Stomach (tissue), 9 donors: ENCODE data around the gene HELZ2. TPM values are rescaled to one million over a fixed set of nuclear protein-coding genes. Genes with fewer than 3 reads are reported as not detected.

Experiments
- DNase-seq, 2 donors: peaks; one replicate each; pipeline versions ENCODE4 v3.0.0 to v3.0.0-alpha.2; 2013 to 2019
- H3K27ac ChIP-seq, 5 donors: fragments of 200-600 bp in 4 of 5; sonication (generic) in 4 of 5; one replicate each; pipeline ENCODE4 v1.5.1; 2013 to 2019; ENCODE audit warnings: mild to moderate bottlenecking in 1 of 5, moderate library complexity in 1 of 5
- H3K27me3 ChIP-seq, 3 donors: fragments of 200-600 bp; sonication (generic); one replicate each; pipeline ENCODE4 v1.5.1; 2017 to 2019; ENCODE audit warnings: mixed run types in 1 of 3
- H3K36me3 ChIP-seq, 4 donors: fragments of 200-600 bp; sonication (generic); 1 replicate in 3 of 4; 2 replicates in 1 of 4; pipeline ENCODE4 v1.5.1; 2016 to 2019
- H3K4me1 ChIP-seq, 4 donors: fragments of 200-600 bp; sonication (generic); one replicate each; pipeline ENCODE4 v1.5.1; 2016 to 2019
- H3K4me3 ChIP-seq, 4 donors: fragments of 200-600 bp; sonication (generic) in 3 of 4; one replicate each; pipeline ENCODE4 v1.5.1; 2016 to 2019; ENCODE audit warnings: mild to moderate bottlenecking in 1 of 4
- H3K9me3 ChIP-seq, 4 donors: fragments of 200-600 bp; sonication (generic); one replicate each; pipeline ENCODE4 v1.5.1; 2016 to 2019
- EP300 ChIP-seq: sonication (generic); formaldehyde crosslinking; IDR thresholded peaks from one replicate; pipeline ENCODE4 v1.6.1; 2017; ENCODE audit warnings: antibody characterized with exemption
- POLR2A ChIP-seq, 4 donors: fragments of 450-650 bp; IDR thresholded peaks; one replicate each; pipeline ENCODE4 v1.6.1; 2016; ENCODE audit warnings: antibody characterized with exemption in 4 of 4, control low read depth in 2 of 4, mild to moderate bottlenecking in 1 of 4, moderate library complexity in 1 of 4
- POLR2AphosphoS5 ChIP-seq, 3 donors: sonication (generic); formaldehyde crosslinking; IDR thresholded peaks; one replicate each; pipeline ENCODE4 v1.6.1; 2016; ENCODE audit warnings: antibody characterized with exemption in 3 of 3
- WGBS, 5 donors: extraction: QIAGEN DNeasy Blood & Tissue Kit in 3 of 5; methylation state at CpG; one replicate each; pipeline versions ENCODE4 v1.1.5 to v1.1.7; 2013 to 2018; 5-methylcytosine and 5-hydroxymethylcytosine counted together
- intact Hi-C: fragments of 100-400 bp; cut with DNase I; formaldehyde crosslinking; loops from one replicate; pipeline ENCODE4 v1.15.1; 2023; ENCODE audit warnings: low total_unique reads
- polyA plus RNA-seq, 3 donors: library from polyadenylated mRNA; stranded (reverse); fragments of 200-250 nt; gene quantifications; one replicate each; pipeline ENCODE4 v1.2.3, GENCODE V29; 2013
- total RNA-seq, 5 donors: library from RNA; depleted of rRNA; stranded (reverse); fragments of >200 nt; gene quantifications; one replicate each; pipeline versions ENCODE4 v1.1.0 to v1.2.3, GENCODE V29; 2014 to 2016
- TF ChIP-seq, protein P1 (sequence below), 7 experiments: fragments of 450-650 bp in 4 of 7; fragments of 200-600 bp in 3 of 7; sonication (generic) in 3 of 7; IDR thresholded peaks; one replicate each; pipeline ENCODE4 v1.5.1; 2016 to 2019; ENCODE audit warnings: antibody characterized with exemption in 7 of 7, control low read depth in 2 of 7, mild to moderate bottlenecking in 1 of 7
- donor health status: healthy with polysubstance abuse.
- donor health status: Bipolar disorder and iron deficiency.
- donor health status: healthy.

Gene HELZ2
- total and polyA plus RNA-seq, 8 donors: 4.4 to 95.5 (median 30.1) TPM

- no peak overlapping the region for H3K27ac ChIP-seq
- TF ChIP-seq, protein P1, sequence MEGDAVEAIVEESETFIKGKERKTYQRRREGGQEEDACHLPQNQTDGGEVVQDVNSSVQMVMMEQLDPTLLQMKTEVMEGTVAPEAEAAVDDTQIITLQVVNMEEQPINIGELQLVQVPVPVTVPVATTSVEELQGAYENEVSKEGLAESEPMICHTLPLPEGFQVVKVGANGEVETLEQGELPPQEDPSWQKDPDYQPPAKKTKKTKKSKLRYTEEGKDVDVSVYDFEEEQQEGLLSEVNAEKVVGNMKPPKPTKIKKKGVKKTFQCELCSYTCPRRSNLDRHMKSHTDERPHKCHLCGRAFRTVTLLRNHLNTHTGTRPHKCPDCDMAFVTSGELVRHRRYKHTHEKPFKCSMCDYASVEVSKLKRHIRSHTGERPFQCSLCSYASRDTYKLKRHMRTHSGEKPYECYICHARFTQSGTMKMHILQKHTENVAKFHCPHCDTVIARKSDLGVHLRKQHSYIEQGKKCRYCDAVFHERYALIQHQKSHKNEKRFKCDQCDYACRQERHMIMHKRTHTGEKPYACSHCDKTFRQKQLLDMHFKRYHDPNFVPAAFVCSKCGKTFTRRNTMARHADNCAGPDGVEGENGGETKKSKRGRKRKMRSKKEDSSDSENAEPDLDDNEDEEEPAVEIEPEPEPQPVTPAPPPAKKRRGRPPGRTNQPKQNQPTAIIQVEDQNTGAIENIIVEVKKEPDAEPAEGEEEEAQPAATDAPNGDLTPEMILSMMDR (IDR thresholded peaks at IDR 0.05): no peak
- TF ChIP-seq EP300 (no peak), POLR2AphosphoS5 (IDR thresholded peaks at IDR 0.05) (no peak), POLR2A (IDR thresholded peaks at IDR 0.05) (no peak)
- peaks cover 4 to 21% (median 14%) of the 10 kb centered on the region in 4 donors for H3K4me1 ChIP-seq
- 17 to 37% (median 21%) methylated on average over 6 to 20 of the region's 25 CpGs for WGBS, 5 donors
- H3K27me3 ChIP-seq: peaks cover 0 to 92% (median 4%) of the 10 kb centered on the region in 3 donors
- H3K9me3 ChIP-seq: no peaks in the 10 kb centered on the region
- intact Hi-C loops: no loop called here
- H3K4me3 ChIP-seq: no peak overlapping the region
- H3K36me3 ChIP-seq: no peaks in the 10 kb centered on the region
- no peak for DNase-seq
Observed at GRCh38 chr20:63549019-63549418, 25.0 kb downstream of the HELZ2 start.

DNA sequence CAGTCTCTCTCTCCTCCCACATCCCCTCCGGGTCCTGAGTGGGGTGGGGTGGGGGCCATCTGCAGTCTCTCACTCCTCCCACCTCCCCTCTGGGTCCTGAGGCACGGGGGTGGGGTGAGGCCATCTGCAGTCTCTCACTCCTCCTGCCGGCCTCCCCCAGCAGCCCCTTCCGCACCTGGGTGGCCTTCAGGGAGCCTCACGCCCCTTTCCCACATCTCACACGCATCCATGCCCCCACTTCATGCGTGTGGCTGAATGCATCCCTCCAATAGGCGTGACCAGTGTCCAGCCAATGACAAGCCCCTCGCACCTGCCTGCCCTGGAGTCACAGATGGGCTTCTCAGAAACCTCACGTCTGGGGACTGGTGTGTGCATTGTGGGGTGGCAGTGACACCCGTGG lies 25.5 kb downstream of the HELZ2 start:
- Histone ChIP-seq H3K27ac (no peak overlapping the region), H3K4me3 (no peak overlapping the region), H3K9me3 (no peaks in the 10 kb centered on the region), H3K4me1 (peaks cover 0 to 16% (median 9%) of the 10 kb centered on the region in 4 donors), H3K36me3 (no peaks in the 10 kb centered on the region), H3K27me3 (peaks cover 0 to 88% (median 4%) of the 10 kb centered on the region in 3 donors)
- no peak for DNase-seq
- intact Hi-C loops: no loop called here
- 39 to 53% (median 45%) methylated on average over 10 to 11 of the region's 11 CpGs for WGBS, 5 donors
- no peak for TF ChIP-seq POLR2A (IDR thresholded peaks at IDR 0.05)
- no peak for TF ChIP-seq EP300
- TF ChIP-seq, protein P1 (IDR thresholded peaks at IDR 0.05): no peak
- TF ChIP-seq POLR2AphosphoS5 (IDR thresholded peaks at IDR 0.05): no peak

DNA sequence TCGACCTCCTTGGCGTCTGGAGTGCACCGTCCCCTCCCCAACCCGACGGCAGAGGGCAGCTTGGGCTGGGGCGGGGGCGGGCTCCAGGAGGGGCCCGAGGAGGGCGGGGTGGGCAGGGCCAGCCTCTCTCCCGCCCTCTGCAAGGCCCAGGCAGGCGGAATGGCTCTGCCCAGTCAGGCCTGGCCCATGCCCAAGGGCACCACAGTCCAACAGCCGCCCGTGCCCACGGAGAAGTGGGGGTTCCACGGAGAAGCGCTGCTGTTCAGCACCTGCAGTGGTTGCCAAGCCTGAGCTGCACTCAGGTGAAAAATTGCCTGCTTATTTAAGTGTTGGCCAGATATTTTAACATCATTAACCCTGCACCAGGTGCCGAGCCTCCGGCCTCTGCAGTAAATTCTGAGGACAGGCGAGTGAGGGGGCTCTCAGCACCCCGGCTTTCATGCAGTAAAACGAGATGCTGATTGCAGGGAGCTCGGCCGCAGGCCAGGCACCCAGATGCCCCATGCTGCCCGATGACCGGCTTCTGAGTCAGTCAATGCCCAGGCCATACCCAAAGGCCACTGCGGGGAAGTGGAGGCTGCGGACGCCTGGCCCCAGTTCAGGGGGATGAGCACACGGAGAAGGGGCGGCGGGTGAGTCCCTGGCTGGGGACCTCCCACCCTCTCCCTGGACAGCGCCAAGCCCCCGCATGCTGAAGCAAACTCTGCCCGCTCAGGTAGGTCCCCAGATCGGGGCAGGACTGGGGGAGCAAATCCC lies 26.1 kb downstream of the HELZ2 start, which contains the start of gene SRMS:
Gene SRMS (minus strand): TSS at position 25 of the 756 bp plus-strand sequence. CDS start 286 bp downstream, outside the sequence.
- Histone ChIP-seq H3K27me3 (peaks cover 0 to 82% (median 4%) of the 10 kb centered on the region in 3 donors), H3K4me1 (peaks cover 0 to 13% (median 3%) of the 10 kb centered on the region in 4 donors), H3K4me3 (no peak within 1 kb of the TSS), H3K27ac (no peak within 1 kb of the TSS), H3K9me3 (no peaks in the 10 kb centered on the region), H3K36me3 (no peaks in the 10 kb centered on the region)
- WGBS, 5 donors: 55 to 65% (median 57%) methylated on average over 26 to 35 of the region's 35 CpGs; no CpG with 5 or more reads in 1 of the 5 donors
- intact Hi-C loops: no loop called here
- no peak for DNase-seq
- TF ChIP-seq EP300: no peak
- TF ChIP-seq POLR2A (IDR thresholded peaks at IDR 0.05): no peak
- TF ChIP-seq POLR2AphosphoS5 (IDR thresholded peaks at IDR 0.05): no peak
- TF ChIP-seq, protein P1 (IDR thresholded peaks at IDR 0.05): no peak

- Histone ChIP-seq H3K27me3 (peaks cover 0 to 74% (median 4%) of the 10 kb centered on the region in 3 donors), H3K36me3 (no peaks in the 10 kb centered on the region), H3K9me3 (no peaks in the 10 kb centered on the region), H3K4me3 (no peak overlapping the region), H3K4me1 (peaks cover 0 to 20% (median 0%) of the 10 kb centered on the region in 4 donors), H3K27ac (no peak overlapping the region)
- WGBS, 5 donors: 44 to 66% (median 56%) methylated on average over 19 to 58 of the region's 58 CpGs
- no peak for DNase-seq
- intact Hi-C loops: no loop called here
- no peak for TF ChIP-seq POLR2AphosphoS5 (IDR thresholded peaks at IDR 0.05)
Observed at GRCh38 chr20:63546956-63547724, 26.9 kb downstream of the HELZ2 start.
